GM23248 (cell line): ENCODE results near the gene FAM221A. TPM values are rescaled to one million over a fixed set of nuclear protein-coding genes. Genes with fewer than 3 reads are reported as not detected.

Experiments
- DNase-seq: peaks from one replicate; pipeline ENCODE4 v3.0.0-alpha.2; 2015
- H2AFZ ChIP-seq: fragments of 200-600 bp; sonication (generic); 2 replicates; pipeline ENCODE4 v1.6.1; 2016; ENCODE audit warnings: antibody characterized with exemption
- H3F3A ChIP-seq: fragments of 200-600 bp; sonication (generic); 2 replicates; pipeline ENCODE4 v1.6.1; 2016; ENCODE audit warnings: mild to moderate bottlenecking, antibody characterized with exemption, mixed run types; ENCODE audit not compliant: insufficient read depth
- H3K27ac ChIP-seq: fragments of 200-600 bp; sonication (generic); 2 replicates; pipeline ENCODE4 v1.5.1; 2016; ENCODE audit warnings: mild to moderate bottlenecking
- H3K27me3 ChIP-seq: fragments of 200-600 bp; sonication (generic); replicated peaks from 2 replicates; pipeline ENCODE4 v1.6.1; 2016; ENCODE audit warnings: mild to moderate bottlenecking; ENCODE audit not compliant: insufficient read depth
- H3K36me3 ChIP-seq: fragments of 200-600 bp; sonication (generic); 2 replicates; pipeline ENCODE4 v1.6.1; 2016; ENCODE audit warnings: low read depth, mild to moderate bottlenecking
- H3K4me1 ChIP-seq: fragments of 200-600 bp; sonication (generic); 2 replicates; pipeline ENCODE4 v1.6.1; 2016; ENCODE audit warnings: mild to moderate bottlenecking; ENCODE audit not compliant: insufficient read depth
- H3K4me2 ChIP-seq: fragments of 200-600 bp; sonication (generic); one replicate; pipeline ENCODE4 v1.6.1; 2016; ENCODE audit warnings: mild to moderate bottlenecking; ENCODE audit not compliant: unreplicated experiment
- H3K4me3 ChIP-seq: fragments of 200-600 bp; sonication (generic); 2 replicates; pipeline ENCODE4 v1.5.1; 2016; ENCODE audit warnings: mild to moderate bottlenecking
- H3K79me2 ChIP-seq: fragments of 200-600 bp; sonication (generic); 2 replicates; pipeline ENCODE4 v1.6.1; 2016; ENCODE audit warnings: mild to moderate bottlenecking; ENCODE audit not compliant: insufficient read depth
- H3K9ac ChIP-seq: fragments of 200-600 bp; sonication (generic); 2 replicates; pipeline ENCODE4 v1.6.1; 2016; ENCODE audit warnings: mild to moderate bottlenecking
- H3K9me2 ChIP-seq: fragments of 200-600 bp; sonication (generic); 2 replicates; pipeline ENCODE4 v1.6.1; 2016; ENCODE audit warnings: mixed run types, mild to moderate bottlenecking, moderate library complexity; ENCODE audit not compliant: insufficient read depth
- H3K9me3 ChIP-seq: fragments of 200-600 bp; sonication (generic); one replicate; pipeline ENCODE4 v1.6.1; 2017; ENCODE audit warnings: low read depth
- H4K20me1 ChIP-seq: fragments of 200-600 bp; sonication (generic); 2 replicates; pipeline ENCODE4 v1.6.0; 2016; ENCODE audit not compliant: insufficient read depth
- EZH2 ChIP-seq: fragments of 200-600 bp; sonication (generic); IDR thresholded peaks from 2 replicates; pipeline ENCODE4 v1.6.1; 2018; ENCODE audit warnings: antibody characterized with exemption, mild to moderate bottlenecking; ENCODE audit not compliant: insufficient read depth, poor library complexity, severe bottlenecking
- EZH2phosphoT487 ChIP-seq: fragments of 200-600 bp; sonication (generic); IDR thresholded peaks from 2 replicates; pipeline ENCODE4 v1.6.1; 2018; ENCODE audit warnings: antibody characterized with exemption, moderate library complexity, mild to moderate bottlenecking, low read depth; ENCODE audit not compliant: insufficient read depth
- WGBS, 2 experiments: methylation state at CpG; one replicate each; pipeline ENCODE4 v1.1.6; 2015 to 2017; ENCODE audit warnings: low lambda C conversion rate in 2 of 2, low coverage in 1 of 2; ENCODE audit errors: missing lambda C conversion rate in 2 of 2; 5-methylcytosine and 5-hydroxymethylcytosine counted together
- in situ Hi-C: fragments of 300-500 bp; cut with MboI; formaldehyde crosslinking; loops from 2 replicates; pipeline ENCODE4 v1.15.0; 2020
- polyA plus RNA-seq: library from polyadenylated mRNA; unstranded; fragments of >200 nt; fragmentation: Nextera tagmentation; extraction: Ambion mirVana; gene quantifications from 2 replicates; pipeline ENCODE4 v1.2.1, GENCODE V29; 2016
- total RNA-seq: library from RNA; depleted of rRNA; stranded (reverse); fragments of >200 nt; shearing (Covaris generic); gene quantifications from 2 replicates; pipeline ENCODE4 v1.2.3, GENCODE V29; 2014

FAM221A gene
- total and polyA plus RNA-seq, 2 experiments from 2014 or later, result 0.43 to 0.60 TPM

DNA sequence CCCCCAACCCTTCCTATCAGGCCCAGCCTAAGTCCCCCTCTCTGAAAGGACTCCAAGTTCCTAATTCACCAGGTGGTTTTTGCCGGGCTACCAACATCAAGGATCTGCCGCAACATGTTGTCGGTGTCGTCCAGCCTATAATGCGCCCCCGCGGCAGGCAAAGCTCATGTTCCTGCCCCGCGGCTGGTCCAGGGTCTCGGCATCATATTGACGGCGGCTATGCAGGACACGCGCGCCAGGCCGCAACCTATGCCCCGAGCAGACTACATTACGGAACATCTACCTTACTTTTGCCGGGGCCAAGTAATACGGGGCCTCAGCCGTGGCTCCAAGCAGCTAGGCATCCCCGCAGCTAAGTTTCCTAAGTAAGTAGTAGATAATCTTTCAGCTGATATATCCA, 24.6 kb upstream of the FAM221A start:
- no peak overlapping the region for H3K9ac ChIP-seq
- H3K79me2 ChIP-seq, result no peaks in the 10 kb centered on the region
- no peaks in the 10 kb centered on the region for H3F3A ChIP-seq
- H3K36me3 ChIP-seq, result no peaks in the 10 kb centered on the region
- H3K4me3 ChIP-seq, result no peak overlapping the region
- H3K9me3 ChIP-seq, result no peaks in the 10 kb centered on the region
- H3K4me1 ChIP-seq, result no peaks in the 10 kb centered on the region
- H2AFZ ChIP-seq, result no peak overlapping the region
- WGBS, 2 experiments, result 82 to 88% methylated on average over 22 of the region's 22 CpGs
- H4K20me1 ChIP-seq, result no peaks in the 10 kb centered on the region
- no peaks in the 10 kb centered on the region for H3K27me3 ChIP-seq
- TF ChIP-seq EZH2 (no peak), EZH2phosphoT487 (no peak)
- no peak overlapping the region for H3K27ac ChIP-seq
- in situ Hi-C loops, result no loop called here
- no peaks in the 10 kb centered on the region for H3K9me2 ChIP-seq
- H3K4me2 ChIP-seq, result no peak overlapping the region
- no peak for DNase-seq

GRCh38 chr7:23658831-23659427, 21.1 kb upstream of the FAM221A start:
- Histone ChIP-seq H2AFZ (no peak overlapping the region), H3K79me2 (no peaks in the 10 kb centered on the region), H3K27ac (no peak overlapping the region), H3K9ac (no peak overlapping the region), H3K36me3 (no peaks in the 10 kb centered on the region), H3F3A (no peaks in the 10 kb centered on the region), H3K4me1 (no peaks in the 10 kb centered on the region), H3K9me3 (no peaks in the 10 kb centered on the region), H3K4me2 (no peak overlapping the region), H3K4me3 (no peak overlapping the region), H3K27me3 (no peaks in the 10 kb centered on the region), H3K9me2 (no peaks in the 10 kb centered on the region), H4K20me1 (no peaks in the 10 kb centered on the region)
- DNase-seq, result no peak
- in situ Hi-C loops, result no loop called here
- no peak for TF ChIP-seq EZH2
- no peak for TF ChIP-seq EZH2phosphoT487
- 56 to 63% methylated on average over 7 of the region's 7 CpGs for WGBS, 2 experiments

DNA sequence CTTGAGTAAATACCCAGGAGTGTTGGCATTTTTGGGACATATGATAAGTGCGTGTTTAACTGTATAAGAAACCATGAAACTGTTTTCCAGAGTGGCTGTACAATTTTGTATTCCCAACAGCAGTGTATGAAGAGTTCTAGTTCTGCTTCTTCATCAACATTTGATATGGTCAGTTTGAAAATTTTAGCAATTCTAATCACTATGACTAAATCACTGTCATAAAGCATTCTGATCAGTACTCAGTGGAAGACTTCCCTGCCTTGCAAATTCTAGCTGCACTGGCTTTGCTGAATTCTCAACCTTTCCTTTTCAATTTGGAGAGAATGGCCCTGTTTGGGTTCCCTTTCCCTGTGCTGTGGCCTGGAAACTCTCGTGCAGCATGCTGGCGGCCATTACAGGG, 18.6 kb upstream of the FAM221A start:
- no peaks in the 10 kb centered on the region for H3K9me3 ChIP-seq
- H3K79me2 ChIP-seq, result no peaks in the 10 kb centered on the region
- H3K36me3 ChIP-seq, result no peaks in the 10 kb centered on the region
- no peaks in the 10 kb centered on the region for H3K4me1 ChIP-seq
- no peaks in the 10 kb centered on the region for H3K27me3 ChIP-seq
- H3K27ac ChIP-seq, result no peak overlapping the region
- DNase-seq, result no peak
- H3K9me2 ChIP-seq, result no peaks in the 10 kb centered on the region
- H3K4me2 ChIP-seq, result no peak overlapping the region
- no peak overlapping the region for H2AFZ ChIP-seq
- in situ Hi-C loops, result no loop called here
- no peak for TF ChIP-seq EZH2phosphoT487
- TF ChIP-seq EZH2, result no peak
- H3K4me3 ChIP-seq, result no peak overlapping the region
- H3F3A ChIP-seq, result no peaks in the 10 kb centered on the region
- H3K9ac ChIP-seq, result no peak overlapping the region
- H4K20me1 ChIP-seq, result no peaks in the 10 kb centered on the region
- 22 to 34% methylated on average over 3 of the region's 3 CpGs for WGBS, 2 experiments

DNA sequence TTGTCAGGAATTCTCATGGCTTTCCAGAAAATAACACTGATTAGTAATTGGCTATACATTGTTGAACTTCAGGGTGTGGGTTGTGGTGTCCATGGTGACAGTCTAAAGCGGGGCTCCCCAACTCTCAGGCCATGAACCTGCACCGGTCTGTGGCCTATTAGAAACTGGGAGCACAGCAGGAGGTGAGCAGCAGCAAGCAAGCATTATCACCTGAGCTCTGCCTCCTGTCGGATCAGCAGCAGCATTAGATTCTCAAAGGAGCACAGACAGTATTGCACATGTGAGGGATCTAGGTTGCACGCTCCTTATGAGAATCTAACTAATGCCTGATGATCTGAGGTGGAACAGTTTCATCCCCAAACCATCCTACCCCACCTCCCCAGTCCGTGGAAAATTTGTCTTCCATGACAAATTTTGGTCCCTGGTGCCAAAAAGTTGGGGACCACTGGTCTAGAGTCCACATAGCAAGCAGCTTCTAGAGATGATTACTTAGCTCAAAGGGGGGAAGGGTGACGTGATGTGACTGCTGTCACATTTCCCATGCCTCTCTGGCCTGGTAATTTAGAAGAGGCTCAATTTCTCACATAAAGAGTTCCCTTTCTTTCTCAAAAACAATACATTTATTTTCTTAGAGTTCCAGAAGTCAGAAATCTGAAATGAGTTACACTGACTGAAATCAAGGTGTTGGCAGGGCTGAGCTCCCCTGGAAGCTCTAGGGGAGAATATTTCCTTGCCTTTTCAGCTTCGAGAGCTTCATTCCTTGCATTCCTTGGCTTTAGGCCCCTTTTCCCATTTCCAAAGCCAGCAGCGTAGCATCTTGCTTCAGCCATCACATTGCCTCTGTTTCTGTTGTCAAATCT, 17.6 kb upstream of the FAM221A start:
- in situ Hi-C loops, result no loop called here
- Histone ChIP-seq H2AFZ (no peak overlapping the region), H3K9ac (no peak overlapping the region), H3K9me2 (no peaks in the 10 kb centered on the region), H3K4me2 (no peak overlapping the region), H3K79me2 (no peaks in the 10 kb centered on the region), H3K36me3 (no peaks in the 10 kb centered on the region), H3K9me3 (no peaks in the 10 kb centered on the region), H3F3A (no peaks in the 10 kb centered on the region), H3K4me3 (no peak overlapping the region), H3K4me1 (no peaks in the 10 kb centered on the region), H3K27ac (no peak overlapping the region), H3K27me3 (no peaks in the 10 kb centered on the region), H4K20me1 (no peaks in the 10 kb centered on the region)
- 40 to 42% methylated on average over 8 of the region's 8 CpGs for WGBS, 2 experiments
- no peak for DNase-seq
- TF ChIP-seq EZH2phosphoT487 (no peak), EZH2 (no peak)
